NCI-H69 (cell line): ENCODE results near the gene GPHN.

Experiments used
- DNase-seq: peaks from one replicate; lab custom pipeline; 2025; lab: John Stamatoyannopoulos, UW

The GPHN gene

DNA sequence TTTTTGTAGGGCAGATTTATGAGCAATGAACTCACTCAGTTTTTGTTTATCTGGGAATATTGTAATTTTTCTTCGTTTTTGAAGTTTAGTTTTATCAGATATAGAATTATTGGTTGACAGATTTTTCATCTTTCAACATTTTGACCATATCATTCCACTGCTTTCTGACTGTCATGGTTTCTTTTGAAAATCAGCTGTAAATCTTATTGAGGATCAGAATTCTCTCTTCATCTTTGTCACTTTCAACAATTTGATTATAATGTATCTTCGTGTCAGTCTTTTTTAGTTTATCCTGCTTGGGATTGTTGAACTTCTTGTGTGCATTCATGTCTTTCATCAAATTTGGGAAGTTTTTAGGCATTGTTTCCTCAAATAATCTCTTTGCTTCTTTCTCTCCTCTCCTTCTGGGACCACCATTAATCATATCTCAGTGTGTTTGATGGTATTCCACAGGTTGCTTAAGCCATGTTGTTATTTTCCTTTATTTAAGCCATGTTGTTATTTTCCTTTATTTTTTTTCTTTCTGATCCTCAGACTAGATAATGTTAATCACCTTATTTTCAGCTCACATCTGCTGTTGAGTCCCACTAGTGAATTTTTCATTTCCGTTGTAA is 451.6 kb downstream of the GPHN start:
- no peak for DNase-seq

- no peak for DNase-seq
These were observed 457.9 kb downstream of the GPHN start for GRCh38 chr14:66965831-66966230.

GRCh38 chr14:66972469-66972868 is 464.5 kb downstream of the GPHN start:
- no peak for DNase-seq

DNA sequence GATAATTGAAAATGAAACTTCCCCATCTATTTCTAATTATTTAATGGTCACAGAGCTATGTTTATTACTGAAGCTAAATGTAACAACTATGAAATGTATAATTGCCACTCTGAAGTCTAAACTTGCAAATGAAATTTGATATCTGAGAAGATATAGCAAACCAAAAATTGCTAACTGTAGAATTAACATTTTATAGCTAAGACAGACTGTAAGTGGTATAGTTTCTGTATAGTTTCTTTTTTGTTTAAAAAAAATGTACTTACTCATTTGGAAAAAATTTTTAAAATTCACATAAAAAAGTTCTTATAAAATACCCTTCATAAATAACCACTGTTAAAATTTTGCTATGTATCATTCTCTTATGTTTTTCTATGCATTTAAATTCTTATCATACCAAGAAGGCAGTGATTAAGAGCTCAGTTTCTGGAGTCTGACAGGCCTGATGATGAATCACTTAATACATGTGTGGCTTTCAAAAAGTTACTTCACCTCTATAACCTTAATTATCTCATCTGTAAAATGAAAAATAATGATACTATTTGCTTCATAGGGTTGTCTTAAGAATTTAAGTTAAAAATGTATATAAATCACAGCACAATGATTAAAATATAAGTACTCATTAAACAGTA is 466.6 kb downstream of the GPHN start:
- no peak for DNase-seq

DNA sequence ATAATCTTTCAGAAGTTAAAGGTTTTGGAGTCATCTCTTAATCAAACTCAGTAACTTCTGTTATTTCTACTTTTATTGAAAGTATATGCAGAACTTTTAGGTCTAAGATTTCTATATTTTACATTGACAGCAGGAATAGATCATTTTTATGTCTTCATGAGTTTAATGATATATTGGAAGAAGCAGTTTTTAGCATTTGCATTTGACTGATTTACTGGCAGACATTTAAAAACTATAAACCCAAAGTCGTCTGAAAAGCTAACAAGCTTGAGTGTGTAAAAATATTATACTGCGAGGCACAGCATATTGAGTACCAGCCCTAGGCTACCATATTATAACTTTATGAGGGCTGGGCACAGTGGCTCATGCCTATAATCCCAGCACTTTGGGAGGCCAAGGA is 467.3 kb downstream of the GPHN start:
- no peak for DNase-seq

DNA sequence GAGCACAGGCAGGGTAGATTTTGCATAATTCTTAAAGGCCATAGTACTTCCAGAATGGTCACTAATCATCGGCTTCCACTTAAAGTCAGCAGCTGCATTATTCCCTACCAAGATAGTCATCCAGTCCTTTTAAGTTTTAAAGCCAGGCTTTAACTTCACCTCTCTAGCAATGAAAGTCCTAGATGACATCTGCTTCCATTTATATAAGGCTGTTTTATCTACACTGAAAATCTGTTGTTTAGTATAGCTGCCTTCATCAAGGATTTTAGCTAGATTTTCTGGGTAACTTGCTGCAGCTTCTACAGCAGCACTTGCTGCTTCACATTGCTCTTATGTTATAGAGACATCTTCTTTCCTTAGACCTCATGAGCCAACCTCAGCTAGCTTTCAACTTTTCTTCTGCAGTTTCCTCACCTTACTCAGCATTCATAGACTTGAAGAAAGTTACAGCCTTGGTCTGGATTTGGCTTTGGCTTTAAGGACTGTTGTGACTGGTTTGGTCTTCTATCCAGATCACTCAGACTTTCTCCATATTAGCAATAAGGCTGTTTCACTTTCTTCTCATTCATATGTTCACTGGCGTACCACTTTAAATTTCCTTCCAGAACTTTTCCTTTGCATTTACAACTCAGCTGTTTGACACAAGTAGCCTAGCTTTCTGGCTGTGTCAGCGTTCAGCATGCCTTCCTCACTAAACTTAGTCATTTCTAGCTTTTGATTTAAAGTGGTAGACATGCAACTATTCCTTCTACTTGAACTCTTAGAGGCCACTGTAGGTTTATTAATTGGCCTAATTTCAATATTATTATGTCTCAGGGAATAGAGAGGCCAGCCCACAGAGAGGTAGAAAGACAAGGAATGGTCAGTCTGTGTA is 471.4 kb downstream of the GPHN start:
- no peak for DNase-seq

GRCh38 chr14:66982247-66982646 is 474.3 kb downstream of the GPHN start:
- DNase-seq = no peak

DNA sequence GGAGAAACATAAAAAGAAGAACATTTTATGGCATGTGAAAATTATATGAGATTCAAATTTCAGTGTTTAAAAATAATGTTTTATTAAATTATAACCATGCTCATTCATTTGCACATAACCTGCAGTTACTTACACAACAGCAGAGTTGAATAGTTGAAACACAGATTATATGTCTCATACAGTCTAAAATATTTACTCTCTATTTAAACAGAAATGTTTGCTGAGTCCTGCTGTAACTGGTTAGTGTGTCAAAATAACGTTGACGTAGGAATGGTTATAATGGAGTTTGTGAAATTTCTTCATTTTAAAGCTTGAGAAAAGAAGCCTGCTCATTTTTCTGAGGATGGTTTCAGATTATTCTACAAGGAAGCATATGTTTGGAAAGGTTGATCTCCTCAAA is 484.8 kb downstream of the GPHN start:
- peak; percentile 4 for DNase-seq

DNA sequence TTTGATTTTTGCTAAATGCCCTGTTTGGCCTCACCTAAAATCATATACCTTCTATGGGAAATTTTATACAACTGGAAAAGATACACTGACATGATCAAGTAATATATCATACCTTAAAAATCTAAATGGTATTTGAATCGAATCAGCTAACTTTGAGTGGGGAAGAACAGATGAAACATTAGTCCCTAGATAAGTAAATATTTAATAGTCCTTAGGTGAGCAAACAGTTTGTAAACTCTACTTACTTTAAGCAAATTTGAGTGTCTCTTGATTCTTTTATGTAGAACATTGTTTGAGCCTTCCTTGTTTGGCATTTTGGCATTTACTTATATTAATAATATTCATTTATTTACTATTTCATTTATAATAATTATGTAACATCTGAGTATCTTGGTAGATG is 485.6 kb downstream of the GPHN start:
- DNase-seq = no peak

DNA sequence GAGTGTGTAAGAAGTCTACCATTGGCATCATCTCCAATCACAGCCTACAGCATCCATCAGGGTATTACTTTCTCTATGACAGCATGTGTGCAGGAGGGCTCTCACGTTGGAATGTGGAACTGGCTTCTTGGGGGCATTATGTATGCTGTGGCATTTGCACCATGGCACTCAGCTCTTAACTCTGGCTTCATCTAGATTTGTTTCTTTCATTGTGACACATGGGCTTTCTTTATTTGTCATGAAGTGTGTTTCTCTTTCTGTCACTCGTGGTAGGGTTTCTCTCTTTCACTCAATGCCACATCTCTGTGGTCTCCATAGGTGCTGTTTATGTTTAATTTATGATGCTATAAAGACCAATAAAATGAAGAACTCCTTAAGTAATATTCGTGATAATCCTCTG is 490.1 kb downstream of the GPHN start:
- DNase-seq = no peak

DNA sequence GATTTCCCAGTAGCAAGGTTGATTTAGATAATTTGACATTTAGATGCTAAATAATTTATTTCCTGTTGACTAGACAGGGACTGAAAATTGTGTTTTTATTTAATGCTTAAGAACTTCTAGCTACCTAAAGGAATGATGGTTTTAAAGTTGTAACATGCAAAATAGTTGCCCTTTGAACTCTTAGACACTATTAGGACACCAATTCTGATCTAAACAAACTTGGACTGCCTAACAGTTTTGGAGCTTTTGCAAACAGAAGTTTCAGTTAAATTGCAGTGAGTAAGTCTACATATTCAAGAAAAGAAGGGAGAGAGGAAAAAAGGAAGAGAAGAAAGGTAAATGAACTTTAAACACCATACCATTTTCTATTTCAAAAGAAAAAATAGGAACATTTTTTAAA is 492.0 kb downstream of the GPHN start:
- DNase-seq = no peak

- no peak for DNase-seq
These were observed 495.2 kb downstream of the GPHN start for GRCh38 chr14:67002994-67003753.

DNA sequence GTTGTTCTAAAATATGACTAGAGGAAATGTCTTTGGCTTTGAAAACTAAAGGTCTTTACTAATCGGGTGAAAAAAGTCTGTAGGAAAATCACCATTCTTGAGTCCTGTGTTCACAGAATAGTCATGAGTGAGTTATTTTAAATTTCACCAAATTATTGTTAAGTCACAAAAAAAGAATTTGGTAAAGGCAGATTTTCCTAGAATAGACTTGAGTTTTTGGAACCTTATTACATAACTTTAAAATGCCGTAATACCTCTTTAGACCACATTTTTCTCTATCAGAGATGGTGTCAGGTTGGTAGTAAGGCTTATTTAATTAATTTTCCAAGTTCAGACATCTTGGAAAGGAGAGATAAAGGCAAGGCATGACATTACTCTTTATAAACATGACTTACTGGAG is 496.6 kb downstream of the GPHN start:
- no peak for DNase-seq

DNA sequence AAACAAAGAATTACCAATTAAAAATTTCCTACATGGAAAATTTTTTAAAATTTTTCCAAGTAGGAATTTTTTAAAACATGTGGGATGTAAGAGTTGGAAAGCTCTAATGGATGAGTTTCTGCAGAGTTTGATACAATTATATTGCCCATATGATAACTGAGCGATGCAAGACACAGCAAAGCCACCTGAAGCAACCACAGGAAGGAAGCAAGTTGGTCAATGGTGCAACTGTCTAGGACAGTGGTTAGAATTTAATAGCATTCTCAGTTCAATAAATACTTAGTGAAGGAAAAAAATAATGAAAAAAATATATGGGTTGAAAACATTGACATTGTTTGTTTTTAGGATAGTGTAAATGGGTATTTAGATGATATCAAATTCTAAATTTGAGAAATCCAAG is 502.7 kb downstream of the GPHN start:
- DNase-seq = no peak

GRCh38 chr14:67016856-67017255 is 508.9 kb downstream of the GPHN start:
- DNase-seq = no peak

DNA sequence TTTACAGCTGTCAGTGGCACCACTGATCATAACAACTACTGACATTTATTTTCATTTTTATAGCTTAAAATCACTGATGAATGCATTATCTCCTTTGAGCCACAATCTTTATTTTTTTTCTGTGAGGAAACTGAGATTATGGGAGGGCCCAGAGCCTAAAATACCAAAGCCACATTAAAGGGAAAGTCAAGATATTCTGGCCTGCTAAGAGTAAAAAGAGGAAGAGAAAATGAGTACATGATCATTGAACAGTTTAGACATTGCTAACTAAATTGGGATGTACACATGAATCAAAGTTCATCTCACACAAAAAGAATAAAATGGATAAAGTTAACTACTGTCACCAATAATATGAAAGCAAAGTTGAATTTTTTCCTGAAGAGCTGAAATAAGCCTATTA is 510.8 kb downstream of the GPHN start:
- DNase-seq = no peak

- no peak for DNase-seq
These were observed 511.8 kb downstream of the GPHN start for GRCh38 chr14:67019796-67020195.

DNA sequence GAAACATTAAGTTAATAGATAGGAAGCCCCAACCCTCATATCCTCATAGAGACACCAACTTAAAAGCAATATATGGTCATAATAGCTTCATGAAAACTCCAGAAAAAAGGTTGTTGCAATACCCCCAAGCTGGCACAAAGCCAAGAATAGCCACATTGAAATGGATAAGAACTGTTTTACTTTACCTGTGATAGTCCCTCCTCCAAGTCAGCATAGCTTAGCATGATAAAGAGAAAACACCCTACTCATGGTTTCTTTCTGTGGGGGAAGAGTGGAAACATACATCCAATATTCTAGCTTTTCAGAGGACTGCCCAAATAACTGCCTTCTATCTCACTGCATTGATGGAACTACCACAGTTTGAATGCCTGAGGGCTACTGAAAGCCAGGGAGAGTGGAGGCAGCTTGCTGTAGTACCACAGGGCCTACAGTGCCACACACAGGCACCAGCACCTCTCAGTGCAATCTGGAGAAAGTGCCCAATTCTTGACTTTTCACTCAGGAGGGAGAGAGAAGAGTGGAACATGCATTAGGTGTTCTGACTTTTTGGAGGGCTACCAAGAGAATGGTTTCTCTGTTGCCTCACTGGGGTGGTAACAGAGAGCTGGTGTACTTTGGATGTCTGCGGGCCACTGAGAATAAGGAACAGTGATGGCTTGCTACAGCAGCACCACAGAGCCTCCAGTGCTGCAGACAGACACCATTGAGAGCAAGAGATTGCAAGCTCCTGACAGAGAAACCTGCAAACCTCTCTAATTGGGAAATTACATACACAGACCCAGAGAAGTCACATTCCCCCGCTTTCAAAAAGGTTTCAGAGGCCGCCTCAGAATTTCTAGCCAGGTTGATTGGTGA is 524.2 kb downstream of the GPHN start:
- no peak for DNase-seq

GRCh38 chr14:67045440-67045839 is 537.5 kb downstream of the GPHN start:
- no peak for DNase-seq

DNA sequence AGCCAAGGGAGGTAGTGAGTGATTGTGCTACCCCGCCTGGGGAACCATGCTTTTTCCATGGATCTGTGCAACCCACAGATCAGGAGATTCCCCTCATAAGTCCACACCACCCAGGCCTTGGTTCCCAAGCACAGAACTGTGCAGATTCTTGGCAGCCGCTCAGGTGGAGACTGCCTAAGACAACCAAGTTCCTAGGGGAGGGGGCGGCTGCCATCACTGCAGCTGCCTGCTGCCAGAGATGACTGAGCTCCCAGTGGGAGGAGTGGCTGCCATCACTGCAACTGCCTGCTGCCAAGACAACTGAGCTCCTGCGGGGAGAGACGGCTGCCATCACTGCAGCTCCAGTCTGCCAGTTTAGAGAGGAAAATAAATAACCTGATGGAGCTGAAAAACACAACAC is 542.9 kb downstream of the GPHN start:
- peak; percentile 6 for DNase-seq

- DNase-seq = no peak
These were observed 548.7 kb downstream of the GPHN start for GRCh38 chr14:67056684-67057083.

DNA sequence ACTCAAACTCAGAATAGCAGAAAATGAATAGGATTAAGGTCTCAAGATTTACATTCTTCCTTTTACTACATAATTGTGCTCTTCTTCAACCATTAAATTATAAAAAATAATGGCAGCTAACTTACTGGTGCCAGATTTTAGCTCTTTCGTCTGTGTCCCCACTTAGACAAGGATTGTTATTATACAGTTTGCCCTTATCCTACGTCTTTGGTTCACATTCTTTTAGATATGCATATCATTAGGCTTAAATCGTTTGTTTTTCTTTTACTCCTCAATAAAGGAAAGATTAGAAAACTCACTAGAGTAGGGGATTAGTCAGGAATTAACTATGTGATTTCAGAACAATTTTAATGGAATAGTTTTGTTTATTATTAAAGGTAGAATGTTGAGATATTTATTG is 551.6 kb downstream of the GPHN start:
- no peak for DNase-seq
